HG03575 (cell line): ENCODE measurements around the gene SHISA9.
"Not testable (repeated sequence)": the region's sequence is repeated elsewhere in the genome, so short reads cannot be mapped to it uniquely, and the experiment has no call there.

Source experiments
- ATAC-seq: cut with Tn5 transposase; IDR thresholded peaks from one replicate; pipeline ENCODE4 v1.9.1; 2021; ENCODE audit not compliant: unreplicated experiment, insufficient number of reproducible peaks, low FRiP score; ENCODE audit errors: extremely low read depth

Gene SHISA9

GRCh38 chr16:12901597-12902461 is at the start of gene SHISA9:
TSS of gene SHISA9 (plus strand) at chr16:12901598.
- ATAC-seq: no peak

- ATAC-seq: no peak
Observed at GRCh38 chr16:12853972-12854371, 47.4 kb upstream of the SHISA9 start.

- ATAC-seq: not testable (repeated sequence)
Observed at GRCh38 chr16:12857435-12857834, 44.0 kb upstream of the SHISA9 start.

- no peak for ATAC-seq
Observed at GRCh38 chr16:12862327-12862726, 39.1 kb upstream of the SHISA9 start.

GRCh38 chr16:12862941-12863340 is 38.5 kb upstream of the SHISA9 start:
- no peak for ATAC-seq

GRCh38 chr16:12866981-12867551 is 34.3 kb upstream of the SHISA9 start:
- no peak for ATAC-seq

GRCh38 chr16:12868169-12868568 is 33.2 kb upstream of the SHISA9 start:
- no peak for ATAC-seq

- no peak for ATAC-seq
Observed at GRCh38 chr16:12868788-12869187, 32.6 kb upstream of the SHISA9 start.

GRCh38 chr16:12869698-12870427 is 31.5 kb upstream of the SHISA9 start:
- no peak for ATAC-seq

GRCh38 chr16:12871784-12872183 is 29.6 kb upstream of the SHISA9 start:
- ATAC-seq: no peak

GRCh38 chr16:12874186-12874585 is 27.2 kb upstream of the SHISA9 start:
- ATAC-seq: no peak

GRCh38 chr16:12876778-12877177 is 24.6 kb upstream of the SHISA9 start:
- ATAC-seq: no peak

- ATAC-seq: no peak
Observed at GRCh38 chr16:12878973-12879372, 22.4 kb upstream of the SHISA9 start.

GRCh38 chr16:12879812-12880211 is 21.6 kb upstream of the SHISA9 start:
- ATAC-seq: no peak

GRCh38 chr16:12881182-12881581 is 20.2 kb upstream of the SHISA9 start:
- ATAC-seq: no peak

GRCh38 chr16:12881740-12882139 is 19.7 kb upstream of the SHISA9 start:
- no peak for ATAC-seq

- ATAC-seq: no peak
Observed at GRCh38 chr16:12885742-12886141, 15.7 kb upstream of the SHISA9 start.

GRCh38 chr16:12891836-12892235 is 9.6 kb upstream of the SHISA9 start:
- no peak for ATAC-seq

- no peak for ATAC-seq
Observed at GRCh38 chr16:12893050-12893750, 8.2 kb upstream of the SHISA9 start.
